Amniotic stem cell (primary cell): ENCODE data around the gene OPRL1.
"Not testable (repeated sequence)": the region's sequence is repeated elsewhere in the genome, so short reads cannot be mapped to it uniquely, and the experiment has no call there.

ENCODE experiments used
- DNase-seq: peaks from one replicate; lab custom pipeline; 2025; lab: John Stamatoyannopoulos, UW

OPRL1 gene

DNA sequence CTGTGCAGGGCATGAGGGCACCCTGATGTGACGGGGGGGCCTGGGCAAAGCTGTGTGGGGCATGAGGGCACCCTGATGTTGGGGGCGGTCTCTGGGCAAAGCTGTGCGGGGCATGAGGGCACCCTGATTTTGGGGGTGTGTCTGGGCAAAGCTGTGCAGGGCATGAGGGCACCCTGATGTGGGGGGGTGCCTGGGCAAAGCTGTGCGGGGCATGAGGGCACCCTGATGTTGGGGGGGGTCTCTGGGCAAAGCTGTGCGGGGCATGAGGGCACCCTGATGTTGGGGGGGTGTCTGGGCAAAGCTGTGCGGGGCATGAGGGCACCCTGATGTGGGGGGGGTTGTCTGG, 37.5 kb downstream of the OPRL1 start:
- not testable (repeated sequence) for DNase-seq

- DNase-seq = no peak
Observed at GRCh38 chr20:64119301-64119680, 39.4 kb downstream of the OPRL1 start.

- no peak for DNase-seq
Observed at GRCh38 chr20:64119681-64120341, 39.9 kb downstream of the OPRL1 start.

DNA sequence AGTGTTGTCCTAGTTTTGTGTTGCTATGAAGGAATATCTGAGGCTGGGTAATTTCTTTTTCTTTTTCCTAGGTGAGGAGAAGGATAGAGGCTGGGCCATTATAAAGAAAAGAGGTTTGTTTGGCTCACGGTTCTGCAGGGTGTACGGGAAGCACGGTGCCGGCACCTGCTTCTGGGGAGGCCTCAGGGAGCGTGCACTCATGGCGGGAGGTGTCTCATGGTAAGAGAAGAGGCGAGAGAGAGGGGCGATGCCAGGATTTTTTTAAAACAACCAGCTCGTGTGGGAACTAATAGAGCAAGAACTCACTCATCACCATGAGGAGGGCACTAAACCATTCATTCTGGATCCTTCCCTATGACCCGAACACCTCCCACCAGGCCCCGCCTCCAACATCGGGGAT, 41.7 kb downstream of the OPRL1 start:
- DNase-seq = no peak

- not testable (repeated sequence) for DNase-seq
Observed at GRCh38 chr20:64122927-64123326, 43.0 kb downstream of the OPRL1 start.

DNA sequence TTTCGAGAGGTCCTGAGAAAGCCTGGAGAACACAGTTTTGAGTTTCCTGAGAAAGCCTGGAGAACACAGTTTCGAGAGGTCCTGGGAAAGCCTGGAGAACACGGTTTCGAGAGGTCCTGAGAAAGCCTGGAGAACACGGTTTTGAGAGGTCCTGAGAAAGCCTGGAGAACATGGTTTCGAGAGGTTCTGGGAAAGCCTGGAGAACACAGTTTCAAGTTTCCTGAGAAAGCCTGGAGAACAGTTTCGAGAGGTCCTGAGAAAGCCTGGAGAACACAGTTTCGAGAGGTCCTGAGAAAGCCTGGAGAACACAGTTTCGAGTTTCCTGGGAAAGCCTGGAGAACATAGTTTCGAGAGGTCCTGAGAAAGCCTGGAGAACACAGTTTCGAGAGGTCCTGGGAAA, 43.6 kb downstream of the OPRL1 start:
- not testable (repeated sequence) for DNase-seq

- no peak for DNase-seq
Observed at GRCh38 chr20:64129146-64129782, 49.4 kb downstream of the OPRL1 start.

- no peak for DNase-seq
Observed at GRCh38 chr20:64130271-64130670, 50.4 kb downstream of the OPRL1 start.

DNA sequence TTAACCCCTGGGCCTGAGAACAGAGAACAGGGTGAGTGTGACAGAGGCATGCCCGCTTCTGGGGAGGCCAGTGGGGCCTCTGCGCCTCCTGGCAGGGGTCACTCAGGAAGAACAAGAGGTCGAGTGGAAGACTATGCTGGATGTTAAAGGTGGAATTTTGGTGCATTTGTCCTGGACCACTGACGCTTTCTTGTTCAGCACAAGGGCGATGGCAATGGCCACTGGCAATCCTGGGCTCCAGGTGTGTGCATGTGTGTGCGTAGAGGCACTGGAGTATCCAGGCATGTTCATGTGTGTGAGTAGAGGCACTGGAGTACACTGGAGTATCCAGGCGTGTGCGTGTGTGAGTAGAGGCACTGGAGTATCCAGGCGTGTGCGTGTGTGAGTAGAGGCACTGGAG, 51.0 kb downstream of the OPRL1 start:
- DNase-seq = no peak

DNA sequence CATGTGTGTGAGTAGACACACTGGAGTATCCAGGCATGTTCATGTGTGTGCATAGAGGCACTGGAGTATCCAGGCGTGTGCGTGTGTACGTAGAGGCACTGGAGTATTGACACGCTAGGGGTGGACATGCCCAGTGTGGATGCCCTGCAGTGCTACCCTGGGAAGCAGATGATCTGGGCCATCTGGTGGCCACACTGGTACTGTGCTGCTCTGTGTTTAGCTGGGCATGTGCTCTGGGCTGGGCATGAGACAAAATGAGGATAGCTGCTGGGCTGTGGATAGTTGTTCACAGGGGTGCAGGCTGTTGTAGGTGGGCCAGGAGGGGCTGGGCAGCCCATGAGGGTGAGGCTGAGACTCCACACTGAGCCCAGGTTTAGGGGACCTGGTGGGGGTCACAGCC, 51.5 kb downstream of the OPRL1 start:
- DNase-seq = no peak

DNA sequence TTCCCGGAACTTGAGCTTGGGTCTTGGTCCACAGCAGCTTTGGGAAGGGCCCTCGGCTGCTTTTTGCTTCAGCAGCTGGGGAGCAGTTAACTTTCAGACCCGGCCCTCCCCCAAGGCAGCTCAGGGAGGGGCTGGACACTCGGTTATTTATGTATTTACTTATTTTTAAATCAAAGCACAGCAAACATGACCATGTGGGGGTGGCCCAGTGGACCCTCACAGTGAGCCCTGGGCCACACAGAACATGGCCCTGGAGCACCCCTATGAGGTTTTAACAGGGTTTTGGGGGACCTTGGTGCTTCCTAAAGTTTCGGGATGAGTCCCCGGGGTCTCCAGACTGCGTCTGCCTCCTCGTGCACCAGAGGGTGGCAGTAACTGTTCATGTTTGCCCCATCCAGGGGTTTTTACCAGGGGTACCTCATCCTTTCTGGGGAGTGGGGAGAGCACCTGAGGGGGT, 54.1 kb downstream of the OPRL1 start:
- no peak for DNase-seq

DNA sequence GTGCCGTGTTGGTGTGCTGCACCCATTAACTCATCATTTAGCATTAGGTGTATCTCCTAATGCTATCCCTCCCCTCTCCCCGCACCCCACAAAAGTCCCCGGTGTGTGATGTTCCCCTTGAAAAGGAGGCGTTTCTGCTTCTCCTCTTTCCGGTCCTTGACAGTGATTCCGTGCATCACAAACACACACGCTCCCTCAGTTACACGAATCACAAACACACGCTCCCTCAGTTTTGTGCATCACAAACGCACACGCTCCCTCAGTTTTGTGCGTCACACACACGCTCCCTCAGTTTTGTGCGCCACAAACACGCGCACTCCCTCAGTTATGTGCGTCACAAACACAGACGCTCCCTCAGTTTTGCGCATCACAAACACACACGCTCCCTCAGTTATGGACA, 54.9 kb downstream of the OPRL1 start:
- DNase-seq = not testable (repeated sequence)

GRCh38 chr20:64136004-64136710, 56.3 kb downstream of the OPRL1 start:
- DNase-seq = no peak

DNA sequence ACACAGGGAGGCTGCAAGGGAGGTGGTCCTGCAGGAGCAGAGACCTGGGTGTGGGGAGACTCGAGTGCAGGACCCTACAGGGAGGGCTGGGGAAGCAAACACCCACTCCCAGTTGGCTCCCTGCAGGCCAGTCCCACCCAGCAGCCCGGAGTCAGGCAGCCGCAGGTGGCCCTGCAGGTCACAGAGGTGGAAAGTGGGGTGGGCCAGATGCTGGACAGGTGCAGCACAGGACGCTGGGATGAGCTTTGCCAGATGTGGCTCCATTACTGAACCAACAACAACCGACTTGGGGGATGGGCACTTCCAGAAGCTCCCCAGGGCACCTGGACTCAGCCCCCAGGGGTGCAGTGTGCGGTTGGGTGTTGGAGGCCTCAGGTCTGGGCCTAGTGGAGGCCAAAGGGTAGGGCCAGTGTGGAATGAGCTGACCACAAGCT, 57.7 kb downstream of the OPRL1 start:
- no peak for DNase-seq

- no peak for DNase-seq
Observed at GRCh38 chr20:64138276-64138815, 58.5 kb downstream of the OPRL1 start.

DNA sequence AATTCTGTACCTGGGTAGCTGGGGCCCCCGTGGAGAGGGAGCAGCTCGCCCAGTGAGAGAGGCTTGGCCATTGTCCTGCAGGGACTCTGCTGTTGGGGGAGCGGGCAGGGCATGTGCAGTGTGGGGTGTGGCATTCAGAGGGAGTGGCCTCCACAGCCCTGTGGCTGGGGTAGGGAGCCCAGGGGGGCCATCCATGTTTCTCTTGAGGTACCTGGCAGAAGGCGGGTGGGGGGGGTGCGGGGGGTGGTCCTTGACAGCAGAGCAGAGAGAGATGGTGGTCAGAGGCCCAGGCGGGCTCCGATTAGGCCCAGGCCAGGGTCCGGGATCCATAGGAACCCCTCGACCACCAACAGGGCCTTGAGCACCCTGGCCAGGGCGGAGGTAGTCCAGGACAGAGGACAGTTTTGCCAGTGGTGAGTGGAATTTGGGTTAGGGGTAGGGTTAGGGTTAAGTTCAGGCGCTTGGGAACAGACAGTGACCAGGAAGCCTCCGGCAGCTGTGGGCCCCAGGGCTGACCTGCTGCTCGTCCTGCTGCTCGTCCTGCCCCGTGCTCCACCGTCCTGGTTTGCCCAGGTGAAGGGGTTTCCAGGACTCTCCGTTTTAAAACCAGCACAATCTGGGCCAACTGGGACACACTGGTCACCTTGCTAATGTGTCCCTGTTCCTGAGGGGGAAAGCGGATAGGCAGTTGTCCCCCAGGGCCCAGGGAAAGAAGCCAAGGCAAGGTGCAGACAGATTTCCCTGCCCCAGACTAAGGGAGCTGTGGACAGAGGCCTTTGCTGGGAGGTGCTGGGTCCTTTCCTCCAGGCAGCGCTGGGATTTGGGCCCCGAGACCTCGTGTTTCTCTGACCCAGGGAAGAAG, 59.5 kb downstream of the OPRL1 start:
- no peak for DNase-seq

GRCh38 chr20:64140061-64140931, 60.4 kb downstream of the OPRL1 start:
- DNase-seq = no peak

DNA sequence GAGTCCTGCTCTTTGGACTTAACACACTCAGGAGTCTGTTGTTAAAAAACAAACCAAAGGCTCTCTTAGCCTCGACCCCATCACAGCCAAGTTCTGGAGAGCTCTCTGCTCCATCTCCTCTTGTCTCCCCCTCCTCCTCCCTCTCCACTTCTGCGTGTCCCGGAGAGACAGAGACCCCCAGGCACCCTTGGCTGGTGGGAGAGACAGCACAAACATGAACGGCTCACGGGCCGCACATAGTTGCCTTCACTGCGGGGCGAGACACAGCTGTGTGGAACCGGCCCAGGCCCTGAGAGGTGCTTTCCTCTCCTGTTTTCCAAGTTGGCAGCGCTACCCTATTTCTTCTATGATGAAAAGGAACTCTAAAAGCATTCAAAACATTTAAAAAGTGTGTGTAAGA, 61.1 kb downstream of the OPRL1 start:
- DNase-seq = no peak

- no peak for DNase-seq
Observed at GRCh38 chr20:64142590-64142989, 62.7 kb downstream of the OPRL1 start.

- no peak for DNase-seq
Observed at GRCh38 chr20:64143018-64143801, 63.3 kb downstream of the OPRL1 start.
